ENCODE data around the gene ZBED5.

Gene ZBED5

GRCh38 chr11:10857709-10858438 is at the start of gene ZBED5:
ZBED5 (minus strand) TSS chr11:10858053; CDS start chr11:10854945, 3,108 bp downstream.
- peak; percentile 21 for TF ChIP-seq CTCF (IDR thresholded peaks at IDR 0.05; ENCODE audit: insufficient read depth, low read depth, low read length, missing control alignments)
- H3K4me3 ChIP-seq (ENCODE audit: low read length), result peak within 1 kb of the TSS; percentile 96
- DNase-seq (ENCODE audit: low read depth), result peak; percentile 99

GRCh38 chr11:10906521-10906920 is 48.7 kb upstream of the ZBED5 start:
- DNase-seq (ENCODE audit: low read depth), result no peak
- TF ChIP-seq CTCF (IDR thresholded peaks at IDR 0.05; ENCODE audit: insufficient read depth, low read depth, low read length, missing control alignments), result peak; percentile 26

GRCh38 chr11:10902301-10903063 is 44.6 kb upstream of the ZBED5 start:
- no peak for TF ChIP-seq CTCF (IDR thresholded peaks at IDR 0.05; ENCODE audit: insufficient read depth, low read depth, low read length, missing control alignments)
- DNase-seq (ENCODE audit: low read depth), result peak; percentile 49
- H3K4me3 ChIP-seq (ENCODE audit: low read length), result no peak overlapping the region

More at GRCh38 chr11:10906521-10906920, 48.7 kb upstream of the ZBED5 start:
- H3K4me3 ChIP-seq (ENCODE audit: low read length), result no peak overlapping the region

- H3K4me3 ChIP-seq (ENCODE audit: low read length), result no peak overlapping the region
- TF ChIP-seq CTCF (IDR thresholded peaks at IDR 0.05; ENCODE audit: insufficient read depth, low read depth, low read length, missing control alignments), result no peak
- DNase-seq (ENCODE audit: low read depth), result peak; percentile 85
Observed at GRCh38 chr11:10900681-10901415, 43.0 kb upstream of the ZBED5 start.

- no peak for TF ChIP-seq CTCF (IDR thresholded peaks at IDR 0.05; ENCODE audit: insufficient read depth, low read depth, low read length, missing control alignments)
- H3K4me3 ChIP-seq (ENCODE audit: low read length), result peak overlapping the region; percentile 26
- peak; percentile 100 for DNase-seq (ENCODE audit: low read depth)
Observed at GRCh38 chr11:10899121-10899830, 41.4 kb upstream of the ZBED5 start.

GRCh38 chr11:10898763-10899025 is 40.8 kb upstream of the ZBED5 start:
- peak overlapping the region; percentile 26 for H3K4me3 ChIP-seq (ENCODE audit: low read length)
- DNase-seq (ENCODE audit: low read depth), result no peak
- no peak for TF ChIP-seq CTCF (IDR thresholded peaks at IDR 0.05; ENCODE audit: insufficient read depth, low read depth, low read length, missing control alignments)

Measured in epithelial cell of esophagus (primary cell).